Activated T-cell treated with anti-CD3 and anti-CD28 coated beads, Interleukin-2, amount 50 U/mL, for 48 hours (primary cell): ENCODE measurements around the gene SLC36A2.

Experiments
- DNase-seq, 2 experiments: peaks; one replicate each; pipeline ENCODE4 v3.0.0-alpha.2; 2020

The SLC36A2 gene

DNA sequence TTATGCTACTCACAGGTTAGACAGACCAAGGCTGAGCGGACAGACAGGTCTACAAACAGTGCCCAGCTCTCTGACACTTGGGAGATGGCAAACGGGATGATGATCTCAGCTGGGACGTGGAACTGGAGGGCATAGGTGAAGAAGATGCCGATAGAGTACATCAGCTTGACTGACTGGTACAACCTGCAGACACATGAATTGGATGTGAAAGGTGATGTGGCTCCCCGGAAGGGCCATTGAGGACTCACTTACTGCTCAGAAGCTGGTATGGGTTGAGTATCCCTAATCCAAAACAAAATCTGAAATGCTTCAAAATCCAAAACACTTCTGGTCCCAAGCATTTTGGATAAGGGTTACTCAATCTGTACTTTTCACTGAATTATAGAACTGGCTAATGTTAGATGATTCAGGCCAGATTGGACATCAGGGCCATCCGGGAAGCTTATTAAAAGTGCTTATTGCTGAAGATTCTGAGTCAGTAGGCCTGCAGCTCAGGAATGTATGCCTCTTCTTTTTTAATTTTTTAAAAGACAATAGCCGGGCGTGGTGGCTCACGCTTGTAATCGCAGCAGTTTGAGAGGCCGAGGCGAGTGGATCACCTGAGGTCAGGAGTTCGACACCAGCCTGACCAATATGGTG, 66.2 kb downstream of the SLC36A2 start:
- no peak for DNase-seq

DNA sequence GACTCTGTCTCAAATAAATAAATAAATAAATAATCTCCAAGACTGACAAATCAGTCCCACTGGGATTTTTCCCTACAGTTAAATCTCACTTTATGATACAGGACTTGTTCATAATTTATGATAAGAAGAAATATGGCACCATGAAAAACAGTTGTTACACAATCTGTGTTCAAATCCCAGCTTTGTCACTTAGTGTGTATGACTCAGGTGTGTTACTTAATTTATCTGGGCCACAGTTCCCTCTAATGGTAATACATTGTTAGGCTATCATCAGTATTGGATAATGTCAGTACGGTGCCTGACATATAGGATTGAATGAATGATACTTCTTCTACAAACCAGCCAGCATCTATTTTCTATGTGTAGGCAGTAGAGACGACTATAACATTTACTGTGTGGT, 66.9 kb downstream of the SLC36A2 start:
- DNase-seq = no peak

DNA sequence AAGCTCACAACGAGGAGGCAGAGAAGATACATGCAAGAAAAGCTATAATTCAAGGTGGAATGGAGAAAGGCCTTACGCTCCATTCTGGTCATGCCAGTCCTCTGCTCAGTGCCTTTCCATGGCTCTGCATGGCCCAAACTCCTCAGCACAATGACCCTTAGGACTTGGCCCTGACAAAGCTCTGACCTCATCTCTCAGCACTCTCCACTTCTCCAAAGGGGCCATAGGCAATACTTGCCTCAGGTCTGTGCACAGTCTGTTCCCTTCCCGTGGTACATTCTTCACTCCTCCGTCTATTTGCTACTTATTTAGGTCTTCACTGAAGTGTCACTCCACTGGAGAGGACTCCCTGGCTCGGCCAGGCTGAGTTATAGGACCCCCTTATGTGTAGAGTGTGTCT, 68.5 kb downstream of the SLC36A2 start:
- DNase-seq = no peak

DNA sequence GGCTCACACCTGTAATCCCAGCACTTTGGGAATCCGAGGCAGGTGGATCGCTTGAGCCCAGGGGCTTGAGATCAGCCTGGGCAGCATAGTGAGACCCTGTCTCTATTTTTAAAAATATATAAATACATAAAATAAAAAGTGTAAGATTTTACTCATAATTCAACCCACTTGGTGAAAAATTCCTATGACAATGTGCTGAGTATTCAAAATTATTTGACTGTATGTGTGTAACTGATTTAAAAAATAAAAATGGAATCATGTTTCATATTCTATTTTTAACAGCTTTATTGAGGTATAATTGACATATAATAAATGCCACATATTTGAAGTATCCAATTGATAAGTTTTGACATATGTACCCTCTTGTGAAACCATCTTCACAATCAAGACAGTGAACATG, 71.6 kb downstream of the SLC36A2 start:
- DNase-seq = no peak

DNA sequence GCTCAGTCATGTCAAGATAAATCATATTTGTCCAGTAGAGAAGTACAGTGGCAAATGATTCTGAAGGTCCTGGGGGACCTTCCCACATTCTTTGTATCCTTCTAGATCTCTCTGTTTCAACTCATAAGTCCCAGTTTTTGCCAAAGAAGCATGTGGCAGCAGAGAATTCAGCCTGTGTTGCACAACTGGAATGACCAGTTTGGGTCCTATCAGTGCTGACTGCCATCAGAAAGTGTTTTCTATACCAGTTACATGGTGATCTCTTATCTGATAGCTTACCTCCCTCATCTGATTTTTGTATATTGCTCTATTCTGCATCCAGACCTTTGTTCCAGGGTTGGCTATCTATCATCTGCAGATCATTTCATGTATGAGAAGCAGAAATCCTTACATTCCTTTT, 72.7 kb downstream of the SLC36A2 start:
- DNase-seq = no peak

DNA sequence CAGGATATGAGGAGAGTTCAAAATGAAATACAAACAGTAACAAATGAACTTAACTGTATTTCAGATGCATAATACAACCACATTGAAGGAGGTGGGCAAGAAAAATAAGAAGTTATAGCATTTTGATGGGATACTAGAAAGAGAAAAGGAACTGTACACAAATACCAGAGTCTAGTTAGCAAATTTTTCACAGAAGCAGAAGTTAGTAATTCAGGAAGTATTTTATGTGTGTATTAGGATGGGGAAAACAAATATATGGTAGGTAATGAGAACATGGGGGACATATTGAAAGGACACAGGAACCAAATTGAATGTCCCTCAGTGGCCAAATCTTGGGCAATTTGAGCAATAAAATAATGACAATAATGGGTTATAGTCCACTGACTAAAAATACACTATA, 76.0 kb downstream of the SLC36A2 start:
- no peak for DNase-seq

DNA sequence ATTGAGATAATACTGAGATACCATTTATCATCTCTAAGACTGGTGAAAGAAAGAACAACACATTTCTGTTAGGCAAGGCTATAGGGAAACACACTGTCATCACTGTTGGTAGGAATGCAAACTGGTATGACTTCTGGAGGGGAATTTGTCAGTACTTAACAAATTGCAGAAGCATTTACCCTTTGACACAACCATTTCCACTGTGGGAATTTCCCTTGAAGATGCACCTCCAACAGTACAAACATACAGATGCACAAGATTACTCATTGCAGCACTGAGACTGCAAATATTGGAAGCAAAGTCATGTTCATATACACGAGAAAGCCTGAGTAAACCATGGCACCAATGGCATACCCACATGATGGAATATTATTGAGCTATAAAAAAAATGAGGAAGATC, 76.8 kb downstream of the SLC36A2 start:
- DNase-seq = no peak

DNA sequence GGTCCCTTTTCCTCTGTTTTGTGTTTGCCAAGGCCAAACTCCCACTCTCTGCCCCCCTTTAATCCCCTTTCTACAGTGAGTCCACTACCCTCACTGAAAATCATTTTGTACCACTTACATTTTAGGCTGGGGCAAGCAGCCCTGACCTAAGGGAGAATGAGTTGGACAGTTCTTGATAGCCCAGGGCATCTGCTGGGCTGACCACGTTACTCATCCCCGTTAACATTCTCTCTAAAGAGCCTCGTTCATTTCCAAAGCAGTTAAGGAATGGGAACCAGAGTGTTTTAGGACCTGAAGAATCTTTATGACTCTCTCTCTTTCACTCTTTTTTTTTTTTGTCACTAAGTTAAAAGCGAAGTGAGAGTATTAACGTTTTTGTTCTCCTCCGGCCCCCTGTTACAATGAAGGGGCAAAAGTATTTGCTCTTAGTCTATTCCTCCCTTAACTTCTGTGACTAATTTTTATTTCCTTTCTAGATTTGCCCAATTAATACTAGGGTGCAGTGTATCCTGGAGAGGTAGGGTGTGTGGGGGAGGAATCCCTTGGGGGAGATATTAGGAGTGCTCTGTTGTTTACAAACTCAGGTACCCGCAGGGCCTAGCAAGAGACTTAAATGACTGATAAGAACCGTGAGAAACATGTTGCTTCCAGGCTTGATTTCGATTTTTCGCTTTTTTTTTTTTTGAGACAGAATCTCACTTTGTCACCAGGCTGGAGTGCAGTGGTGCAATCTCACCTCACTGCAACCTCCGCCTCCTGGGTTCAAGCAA, 79.7 kb downstream of the SLC36A2 start:
- DNase-seq = no peak
